Embryonic facial prominence (tissue), 1 donor: ENCODE data around the gene TDRD7.

Experiments used
- DNase-seq: peaks from one replicate; pipeline ENCODE4 v3.0.0-alpha.2; 2016; ENCODE audit errors: extremely low spot score

The TDRD7 gene

GRCh38 chr9:97528529-97529230 lies 116.8 kb downstream of the TDRD7 start:
- no peak for DNase-seq

- DNase-seq, result no peak
Observed at GRCh38 chr9:97529363-97530076, 117.6 kb downstream of the TDRD7 start.

- no peak for DNase-seq
Observed at GRCh38 chr9:97531888-97532376, 120.0 kb downstream of the TDRD7 start.

GRCh38 chr9:97534185-97534584 lies 122.3 kb downstream of the TDRD7 start:
- DNase-seq, result no peak

GRCh38 chr9:97534961-97535594 lies 123.2 kb downstream of the TDRD7 start:
- DNase-seq, result no peak

GRCh38 chr9:97535771-97536170 lies 123.9 kb downstream of the TDRD7 start:
- no peak for DNase-seq

GRCh38 chr9:97536480-97536879 lies 124.6 kb downstream of the TDRD7 start:
- DNase-seq, result no peak

- DNase-seq, result no peak
Observed at GRCh38 chr9:97543561-97543960, 131.7 kb downstream of the TDRD7 start.

GRCh38 chr9:97545486-97545885 lies 133.6 kb downstream of the TDRD7 start:
- no peak for DNase-seq
